Left lung (tissue), 10 donors: ENCODE data around the gene ENTR1. TPM values are rescaled to one million over a fixed set of nuclear protein-coding genes. Genes with fewer than 3 reads are reported as not detected.
A peak's percentile ranks its signal among the peaks of the same experiment; 100 is the strongest.

ENCODE experiments used
- ATAC-seq: fragments of 200-7000 bp; cut with Tn5 transposase; one replicate; pipeline ENCODE4 v1.9.1; 2020; ENCODE audit warnings: moderate library complexity
- DNase-seq, 4 donors: peaks; one replicate each; pipeline ENCODE4 v3.0.0-alpha.2; 2013 to 2020
- H3K27ac ChIP-seq, 2 donors: fragments of 200-600 bp; sonication (generic) in 1 of 2; one replicate each; pipeline versions ENCODE4 v1.5.0 to v1.8.0; 2020 to 2021
- H3K27me3 ChIP-seq, 2 donors: fragments of 200-600 bp; sonication (generic) in 1 of 2; one replicate each; pipeline versions ENCODE4 v1.5.0 to v1.8.0; 2020 to 2021
- H3K36me3 ChIP-seq, 2 donors: fragments of 200-600 bp; sonication (generic) in 1 of 2; one replicate each; pipeline versions ENCODE4 v1.5.0 to v1.8.0; 2020 to 2021
- H3K4me1 ChIP-seq, 2 donors: fragments of 200-600 bp; one replicate each; pipeline ENCODE4 v1.8.0; 2021
- H3K4me3 ChIP-seq, 2 donors: fragments of 200-600 bp; sonication (generic) in 1 of 2; one replicate each; pipeline versions ENCODE4 v1.5.0 to v1.8.0; 2020 to 2021; ENCODE audit warnings: mild to moderate bottlenecking in 1 of 2
- H3K9me3 ChIP-seq, 2 donors: fragments of 200-600 bp; sonication (generic) in 1 of 2; one replicate each; pipeline versions ENCODE4 v1.5.0 to v1.8.0; 2020 to 2021
- intact Hi-C, 2 donors: fragments of 100-400 bp; cut with DNase I; formaldehyde crosslinking; loops; one replicate each; pipeline versions ENCODE4 v1.11.2 to v1.14.2; 2022
- polyA plus RNA-seq, 6 donors: library from polyadenylated mRNA; unstranded; fragments of 120-200 nt; gene quantifications; one replicate each; pipeline ENCODE4 v1.2.1, GENCODE V29; 2013; ENCODE audit not compliant: insufficient read length in 6 of 6
- total RNA-seq, 2 donors: library from RNA; stranded (reverse); fragmentation: NEBNext Ultra II Directional; extraction: Animal tissue kit (Norgen Biotek cat#: 25700); gene quantifications; one replicate each; pipeline ENCODE4 v1.2.1, GENCODE V29; 2021
- TF ChIP-seq, protein P1 (sequence below), 2 donors: fragments of 200-600 bp; sonication (generic) in 1 of 2; IDR thresholded peaks; one replicate each; pipeline versions ENCODE4 v1.5.0 to v1.8.0; 2021; ENCODE audit warnings: antibody characterized with exemption in 2 of 2
- donor health status: DM: no; HTN: yes; CAD: no.
- donor health status: DM: no; HTN: no; CAD: no.

ENTR1 gene
- total and polyA plus RNA-seq, 8 donors, result 37.8 to 64.5 (median 51.8) TPM

DNA sequence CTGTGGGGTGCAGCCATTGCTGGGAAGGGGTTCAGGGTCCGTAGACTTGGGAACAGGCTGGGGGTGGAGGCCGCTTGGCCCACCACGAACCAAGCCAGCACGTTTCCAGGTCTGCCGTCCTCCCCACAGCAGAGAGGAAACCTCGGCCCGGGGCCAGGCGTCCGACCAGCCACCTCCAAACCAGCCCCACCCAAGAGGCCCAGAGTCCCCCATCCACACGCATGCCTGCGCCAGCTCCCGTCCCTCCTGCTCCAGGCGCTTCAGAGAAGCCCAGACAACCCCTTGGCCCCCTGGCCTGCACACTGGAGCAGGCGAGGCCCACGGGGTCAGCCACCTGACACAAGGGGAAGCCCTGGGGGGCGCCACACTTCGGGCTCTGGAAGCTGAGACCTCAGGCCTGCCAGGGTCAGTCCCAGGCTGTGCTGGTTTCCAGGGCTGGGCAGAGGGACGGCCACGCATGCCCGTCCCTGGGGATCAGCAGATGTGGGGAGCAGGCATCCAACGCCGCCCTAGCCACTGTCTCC is 53.1 kb downstream of the ENTR1 start:
- no peaks in the 10 kb centered on the region for H3K9me3 ChIP-seq
- DNase-seq (no peak), ATAC-seq (no peak)
- peaks cover 0 to 10% of the 10 kb centered on the region in 2 donors for H3K4me1 ChIP-seq
- no peaks in the 10 kb centered on the region for H3K27me3 ChIP-seq
- peaks cover 0 to 26% of the 10 kb centered on the region in 2 donors for H3K36me3 ChIP-seq
- TF ChIP-seq, protein P1, sequence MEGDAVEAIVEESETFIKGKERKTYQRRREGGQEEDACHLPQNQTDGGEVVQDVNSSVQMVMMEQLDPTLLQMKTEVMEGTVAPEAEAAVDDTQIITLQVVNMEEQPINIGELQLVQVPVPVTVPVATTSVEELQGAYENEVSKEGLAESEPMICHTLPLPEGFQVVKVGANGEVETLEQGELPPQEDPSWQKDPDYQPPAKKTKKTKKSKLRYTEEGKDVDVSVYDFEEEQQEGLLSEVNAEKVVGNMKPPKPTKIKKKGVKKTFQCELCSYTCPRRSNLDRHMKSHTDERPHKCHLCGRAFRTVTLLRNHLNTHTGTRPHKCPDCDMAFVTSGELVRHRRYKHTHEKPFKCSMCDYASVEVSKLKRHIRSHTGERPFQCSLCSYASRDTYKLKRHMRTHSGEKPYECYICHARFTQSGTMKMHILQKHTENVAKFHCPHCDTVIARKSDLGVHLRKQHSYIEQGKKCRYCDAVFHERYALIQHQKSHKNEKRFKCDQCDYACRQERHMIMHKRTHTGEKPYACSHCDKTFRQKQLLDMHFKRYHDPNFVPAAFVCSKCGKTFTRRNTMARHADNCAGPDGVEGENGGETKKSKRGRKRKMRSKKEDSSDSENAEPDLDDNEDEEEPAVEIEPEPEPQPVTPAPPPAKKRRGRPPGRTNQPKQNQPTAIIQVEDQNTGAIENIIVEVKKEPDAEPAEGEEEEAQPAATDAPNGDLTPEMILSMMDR (IDR thresholded peaks at IDR 0.05), result no peak
- no peak overlapping the region for H3K4me3 ChIP-seq
- H3K27ac ChIP-seq, result no peak overlapping the region
- intact Hi-C loops, result no loop called here

DNA sequence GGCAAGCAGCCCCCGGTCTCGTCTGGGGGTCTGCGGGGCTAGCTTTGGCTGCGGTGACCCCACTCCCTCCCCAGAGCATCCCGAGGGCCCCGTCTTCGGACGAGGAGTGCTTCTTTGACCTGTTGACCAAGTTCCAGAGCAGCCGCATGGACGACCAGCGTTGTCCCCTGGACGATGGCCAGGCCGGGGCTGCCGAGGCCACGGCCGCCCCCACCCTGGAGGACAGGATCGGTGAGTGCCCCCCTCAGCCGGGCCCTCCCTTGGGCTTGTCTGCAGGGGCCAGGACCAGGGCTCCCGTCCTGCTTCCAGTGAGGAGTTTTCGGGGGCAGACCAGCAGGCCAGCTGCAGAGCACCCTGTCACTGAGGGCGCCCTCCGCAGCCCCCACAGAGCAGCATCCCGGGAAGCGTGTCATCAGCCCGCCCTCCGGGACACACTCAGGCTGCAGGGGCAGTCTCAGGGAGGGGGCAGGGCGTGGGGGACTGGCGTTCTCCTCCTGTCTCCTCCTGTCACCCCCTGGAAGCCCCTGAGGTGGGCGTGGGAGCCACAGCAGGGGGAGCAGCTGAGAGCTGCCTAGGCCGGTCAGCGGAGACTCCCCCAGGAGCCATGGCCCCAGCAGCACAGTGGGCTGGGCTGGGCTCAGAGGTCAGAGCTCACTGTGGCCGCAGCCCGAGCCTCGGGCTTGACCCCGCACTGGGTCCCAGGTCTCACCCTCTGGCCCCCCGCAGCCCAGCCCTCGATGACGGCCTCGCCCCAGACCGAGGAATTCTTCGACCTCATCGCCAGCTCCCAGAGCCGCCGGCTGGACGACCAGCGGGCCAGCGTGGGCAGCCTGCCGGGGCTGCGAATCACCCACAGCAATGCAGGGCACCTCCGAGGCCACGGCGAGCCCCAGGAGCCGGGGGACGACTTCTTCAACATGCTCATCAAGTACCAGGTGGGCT is 54.5 kb downstream of the ENTR1 start:
- intact Hi-C loops, result no loop called here
- H3K27ac ChIP-seq, result no peak overlapping the region
- no peak overlapping the region for H3K4me3 ChIP-seq

DNA sequence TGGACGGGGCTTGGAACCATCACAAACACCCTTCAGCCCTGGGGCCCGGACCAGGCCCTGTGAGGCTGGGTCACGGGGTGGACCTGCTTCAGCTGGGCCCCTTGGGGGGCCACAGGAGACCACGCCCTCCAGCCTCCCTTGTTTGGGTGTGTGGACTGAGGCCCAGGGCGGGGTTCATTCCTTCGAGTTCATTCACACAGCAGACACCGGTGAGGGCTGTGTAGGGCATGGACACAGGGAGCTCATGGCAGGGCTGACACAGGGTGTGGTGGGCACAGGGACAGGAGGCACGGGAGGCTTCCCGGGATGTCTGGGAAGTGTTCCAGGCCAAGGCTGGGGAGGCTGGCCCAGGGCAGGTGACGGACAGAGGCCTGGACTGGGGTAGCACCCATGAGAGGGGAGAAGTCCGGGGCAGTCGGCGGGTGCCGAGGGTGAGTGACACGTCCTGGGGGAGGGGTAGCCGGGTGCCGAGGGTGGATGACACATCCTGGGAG is 55.8 kb downstream of the ENTR1 start:
- Histone ChIP-seq H3K27me3 (no peaks in the 10 kb centered on the region), H3K4me1 (no peaks in the 10 kb centered on the region), H3K9me3 (no peaks in the 10 kb centered on the region), H3K27ac (no peak overlapping the region), H3K4me3 (no peak overlapping the region), H3K36me3 (peaks cover 0 to 19% of the 10 kb centered on the region in 2 donors)
- intact Hi-C loops, result no loop called here
- ATAC-seq (peak; percentile 11), DNase-seq (no peak)
- TF ChIP-seq, protein P1 (IDR thresholded peaks at IDR 0.05), result no peak

More for the DNA sequence above, 54.5 kb downstream of the ENTR1 start:
- ATAC-seq (no peak), DNase-seq (no peak)
- no peaks in the 10 kb centered on the region for H3K9me3 ChIP-seq
- TF ChIP-seq, protein P1 (IDR thresholded peaks at IDR 0.05), result no peak
- H3K4me1 ChIP-seq, result no peaks in the 10 kb centered on the region
- no peaks in the 10 kb centered on the region for H3K27me3 ChIP-seq
- peaks cover 0 to 22% of the 10 kb centered on the region in 2 donors for H3K36me3 ChIP-seq

DNA sequence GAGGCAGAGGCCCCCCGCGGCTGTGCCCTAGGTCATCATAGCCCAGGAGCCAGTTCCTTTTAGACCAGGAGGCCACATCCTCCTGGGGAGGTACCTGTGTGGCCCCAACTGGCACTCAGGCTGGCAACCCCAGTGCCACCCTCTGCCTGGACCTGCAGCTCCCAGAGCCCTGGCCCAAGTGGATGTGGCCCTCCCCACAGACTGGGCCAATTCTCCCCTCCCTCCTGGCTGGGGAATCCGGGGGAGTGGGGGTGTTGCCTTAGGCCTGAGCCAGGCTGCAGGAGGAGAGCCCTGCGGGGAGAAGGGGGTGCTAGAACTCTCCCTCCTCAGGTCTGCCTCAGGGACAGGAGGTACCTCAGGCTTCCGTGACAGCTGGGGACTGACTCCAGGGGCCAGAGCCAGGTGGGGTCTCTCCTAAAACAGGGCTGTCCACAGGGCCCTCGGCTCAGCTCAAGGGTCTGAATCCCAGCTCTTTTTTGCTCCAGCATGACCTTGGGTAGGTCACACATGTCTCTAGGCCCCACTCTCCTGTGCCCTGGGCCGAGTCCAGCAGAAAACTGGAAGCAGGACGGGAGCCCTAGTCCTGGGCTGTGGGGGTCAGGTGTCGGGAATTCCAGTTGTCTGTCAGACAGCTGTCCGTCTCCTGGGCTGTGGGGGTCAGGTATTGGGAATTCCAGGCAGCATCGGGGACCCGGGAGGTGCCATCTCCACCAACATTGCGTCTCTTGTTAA is 56.5 kb downstream of the ENTR1 start:
- Histone ChIP-seq H3K27me3 (no peaks in the 10 kb centered on the region), H3K27ac (no peak overlapping the region), H3K4me1 (no peaks in the 10 kb centered on the region), H3K36me3 (peaks cover 0 to 15% of the 10 kb centered on the region in 2 donors), H3K4me3 (no peak overlapping the region), H3K9me3 (no peaks in the 10 kb centered on the region)
- ATAC-seq (no peak), DNase-seq (no peak)
- TF ChIP-seq, protein P1 (IDR thresholded peaks at IDR 0.05), result no peak
- intact Hi-C loops, result no loop called here
